HuH-7.5 (cell line): Measurements from ENCODE around the gene SDR42E1.

Source experiments
- DNase-seq: peaks from one replicate; pipeline ENCODE4 v3.0.0; 2011; ENCODE audit warnings: low spot score

SDR42E1 gene

GRCh38 chr16:81940781-81941560, 70.3 kb downstream of the SDR42E1 start:
- DNase-seq = peak; percentile 52

GRCh38 chr16:81939164-81940056, 71.9 kb downstream of the SDR42E1 start:
- DNase-seq = no peak
